Measurements from ENCODE around the gene DCP2.
A peak's percentile ranks its signal among the peaks of the same experiment; 100 is the strongest.

Gene DCP2

GRCh38 chr5:112965733-112966306 is 10.8 kb upstream of the DCP2 start:
- no peak for DNase-seq (ENCODE audit: low read depth in 1 of 2, low spot score in 1 of 2)

GRCh38 chr5:112967520-112968083 is 9.0 kb upstream of the DCP2 start:
- DNase-seq (ENCODE audit: low read depth in 1 of 2, low spot score in 1 of 2) = no peak

- no peak for DNase-seq (ENCODE audit: low read depth in 1 of 2, low spot score in 1 of 2)
Measured at GRCh38 chr5:112968411-112969106, 8.0 kb upstream of the DCP2 start.

GRCh38 chr5:112971276-112971675 is 5.3 kb upstream of the DCP2 start:
- no peak for DNase-seq (ENCODE audit: low read depth in 1 of 2, low spot score in 1 of 2)

GRCh38 chr5:112973036-112973435 is 3.6 kb upstream of the DCP2 start:
- no peak for DNase-seq (ENCODE audit: low read depth in 1 of 2, low spot score in 1 of 2)

- DNase-seq (ENCODE audit: low read depth in 1 of 2, low spot score in 1 of 2) = no peak
Measured at GRCh38 chr5:112973904-112974303, 2.7 kb upstream of the DCP2 start.

GRCh38 chr5:112974901-112975300 is 1.7 kb upstream of the DCP2 start:
- no peak for DNase-seq (ENCODE audit: low read depth in 1 of 2, low spot score in 1 of 2)

- no peak for DNase-seq (ENCODE audit: low read depth in 1 of 2, low spot score in 1 of 2)
Measured at GRCh38 chr5:112975721-112976431, 722 bp upstream of the DCP2 start.

GRCh38 chr5:112977440-112977861 is 853 bp downstream of the DCP2 start:
- DNase-seq (ENCODE audit: low read depth in 1 of 2, low spot score in 1 of 2) = no peak

GRCh38 chr5:112978836-112979235 is 2.2 kb downstream of the DCP2 start:
- DNase-seq (ENCODE audit: low read depth in 1 of 2, low spot score in 1 of 2) = no peak

- no peak for DNase-seq (ENCODE audit: low read depth in 1 of 2, low spot score in 1 of 2)
Measured at GRCh38 chr5:112979723-112980122, 3.1 kb downstream of the DCP2 start.

GRCh38 chr5:112983363-112983762 is 6.8 kb downstream of the DCP2 start:
- DNase-seq (ENCODE audit: low read depth in 1 of 2, low spot score in 1 of 2) = no peak

GRCh38 chr5:112986224-112986623 is 9.6 kb downstream of the DCP2 start:
- DNase-seq (ENCODE audit: low read depth in 1 of 2, low spot score in 1 of 2) = no peak

GRCh38 chr5:112995764-112996618 is 19.4 kb downstream of the DCP2 start:
- peak; percentile 61 to 71 for DNase-seq (ENCODE audit: low read depth in 1 of 2, low spot score in 1 of 2)

GRCh38 chr5:112996830-112997374 is 20.3 kb downstream of the DCP2 start:
- DNase-seq (ENCODE audit: low read depth in 1 of 2, low spot score in 1 of 2) = no peak

- no peak for DNase-seq (ENCODE audit: low read depth in 1 of 2, low spot score in 1 of 2)
Measured at GRCh38 chr5:112998296-112998695, 21.7 kb downstream of the DCP2 start.

- no peak for DNase-seq (ENCODE audit: low read depth in 1 of 2, low spot score in 1 of 2)
Measured at GRCh38 chr5:113000466-113000865, 23.9 kb downstream of the DCP2 start.

GRCh38 chr5:113002423-113002822 is 25.8 kb downstream of the DCP2 start:
- DNase-seq (ENCODE audit: low read depth in 1 of 2, low spot score in 1 of 2) = no peak

- DNase-seq (ENCODE audit: low read depth in 1 of 2, low spot score in 1 of 2) = no peak
Measured at GRCh38 chr5:113003763-113004162, 27.2 kb downstream of the DCP2 start.

- no peak for DNase-seq (ENCODE audit: low read depth in 1 of 2, low spot score in 1 of 2)
Measured at GRCh38 chr5:113005454-113005853, 28.9 kb downstream of the DCP2 start.
